ENCODE data around the gene PSMC3.

Gene PSMC3

DNA sequence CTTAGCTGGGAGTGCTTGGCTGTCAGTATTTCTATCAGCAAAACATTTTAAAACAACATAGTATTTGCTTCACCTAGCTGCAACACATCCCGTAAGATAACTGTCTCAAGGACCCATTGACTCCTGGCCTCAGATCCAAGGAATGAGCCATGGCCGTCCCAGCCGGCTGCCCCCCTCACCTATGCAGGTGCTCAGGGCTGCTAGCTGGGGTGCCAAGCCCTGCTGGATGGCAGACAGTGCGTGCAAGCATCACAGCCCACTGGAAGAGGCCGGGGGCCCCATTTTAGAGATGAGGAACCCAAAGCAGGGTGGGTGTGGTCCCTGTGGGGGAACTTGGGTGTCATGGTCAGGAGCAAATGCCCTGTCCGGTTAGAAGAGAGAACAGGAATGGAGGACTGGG is 8.5 kb downstream of the PSMC3 start:
- no peak overlapping the region for H2BK12ac ChIP-seq (ENCODE audit: low read length)
- no peaks in the 10 kb centered on the region for H3K4me1 ChIP-seq (ENCODE audit: control insufficient read depth in 2 of 2, insufficient read depth in 1 of 2, low read depth in 1 of 2, low read length in 2 of 2)
- peaks cover 53 to 87% of the 10 kb centered on the region in 2 donors for H3K36me3 ChIP-seq (replicated peaks in 1 of 2; ENCODE audit: control insufficient read depth in 2 of 2, insufficient read depth in 2 of 2, low read length in 2 of 2)
- H3K9ac ChIP-seq (ENCODE audit: low read depth, low read length, poor library complexity), result no peak overlapping the region
- no peaks in the 10 kb centered on the region for H3K9me3 ChIP-seq (replicated peaks in 1 of 2; ENCODE audit: control insufficient read depth in 2 of 2, insufficient read depth in 1 of 2, low read depth in 1 of 2, low read length in 2 of 2)
- no peak overlapping the region for H3K23ac ChIP-seq (ENCODE audit: low read depth, low read length, poor library complexity)
- H2AFZ ChIP-seq (ENCODE audit: low read length), result no peak overlapping the region
- peak overlapping the region; percentile 72 for H4K8ac ChIP-seq (ENCODE audit: low read depth, low read length)
- no peak for DNase-seq (ENCODE audit: low spot score)
- H3K4me2 ChIP-seq (ENCODE audit: insufficient read depth, low read length, poor library complexity, severe bottlenecking), result no peak overlapping the region
- H3K27ac ChIP-seq (replicated peaks; ENCODE audit: low read length), result no peak overlapping the region
- no peak overlapping the region for H2AK5ac ChIP-seq (ENCODE audit: low read depth, low read length)
- no peak overlapping the region for H2BK120ac ChIP-seq (ENCODE audit: low read depth, low read length)
- H3K4me3 ChIP-seq (ENCODE audit: low read length in 2 of 2), result no peak overlapping the region
- WGBS, 2 donors (ENCODE audit: extremely low coverage in 2 of 2, insufficient read length in 2 of 2, insufficient replicate concordance in 1 of 2), result no CpG with 5 or more reads among the region's 6 CpGs
- no peak overlapping the region for H3K14ac ChIP-seq (ENCODE audit: low read length)
- no peak overlapping the region for H3K18ac ChIP-seq (ENCODE audit: low read length)
- H2BK15ac ChIP-seq (ENCODE audit: low read length), result no peak overlapping the region
- H4K91ac ChIP-seq (ENCODE audit: low read depth, low read length, poor library complexity), result no peak overlapping the region
- H3K4ac ChIP-seq (ENCODE audit: low read length), result no peak overlapping the region
- H2BK5ac ChIP-seq (ENCODE audit: low read length), result no peak overlapping the region
- peaks cover 4% of the 10 kb centered on the region for H3K79me1 ChIP-seq (ENCODE audit: low read depth, low read length)
- H3K27me3 ChIP-seq (ENCODE audit: control insufficient read depth in 3 of 3, insufficient read depth in 3 of 3, low read depth in 1 of 3, low read length in 3 of 3), result no peaks in the 10 kb centered on the region

DNA sequence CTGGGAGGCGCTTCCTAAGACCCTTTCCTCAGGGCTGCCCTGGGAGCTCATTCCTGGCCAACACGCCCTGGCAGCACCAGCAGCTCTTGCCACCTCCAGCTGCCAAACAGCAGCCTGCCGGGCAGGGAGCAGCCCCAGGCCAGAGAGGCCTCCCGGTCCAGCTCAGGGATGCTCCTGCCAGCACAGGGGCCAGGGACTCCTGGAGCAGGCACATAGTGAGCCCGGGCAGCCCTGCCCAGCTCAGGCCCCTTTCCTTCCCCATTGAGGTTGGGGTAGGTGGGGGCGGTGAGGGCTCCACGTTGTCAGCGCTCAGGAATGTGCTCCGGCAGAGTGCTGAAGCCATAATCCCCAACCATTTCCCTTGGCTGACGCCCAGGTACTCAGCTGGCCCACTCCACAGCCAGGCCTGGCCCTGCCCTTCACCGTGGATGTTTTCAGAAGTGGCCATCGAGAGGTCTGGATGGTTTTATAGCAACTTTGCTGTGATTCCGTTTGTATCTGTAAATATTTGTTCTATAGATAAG is 10.2 kb downstream of the PSMC3 start:
- Histone ChIP-seq H3K27me3 (ENCODE audit: control insufficient read depth in 3 of 3, insufficient read depth in 3 of 3, low read depth in 1 of 3, low read length in 3 of 3) (no peaks in the 10 kb centered on the region), H3K4me1 (ENCODE audit: control insufficient read depth in 2 of 2, insufficient read depth in 1 of 2, low read depth in 1 of 2, low read length in 2 of 2) (no peaks in the 10 kb centered on the region), H3K23ac (ENCODE audit: low read depth, low read length, poor library complexity) (peak overlapping the region; percentile 97), H4K8ac (ENCODE audit: low read depth, low read length) (peak overlapping the region; percentile 48), H3K79me1 (ENCODE audit: low read depth, low read length) (peaks cover 4% of the 10 kb centered on the region), H3K14ac (ENCODE audit: low read length) (peak overlapping the region; percentile 56), H3K9ac (ENCODE audit: low read depth, low read length, poor library complexity) (peak overlapping the region; percentile 50), H2BK12ac (ENCODE audit: low read length) (no peak overlapping the region), H3K27ac (replicated peaks; ENCODE audit: low read length) (peak overlapping the region; percentile 46), H4K91ac (ENCODE audit: low read depth, low read length, poor library complexity) (peak overlapping the region; percentile 53), H3K18ac (ENCODE audit: low read length) (peak overlapping the region; percentile 71), H2BK120ac (ENCODE audit: low read depth, low read length) (no peak overlapping the region), H2BK15ac (ENCODE audit: low read length) (no peak overlapping the region), H3K4me2 (ENCODE audit: insufficient read depth, low read length, poor library complexity, severe bottlenecking) (no peak overlapping the region), H3K4ac (ENCODE audit: low read length) (no peak overlapping the region), H2AK5ac (ENCODE audit: low read depth, low read length) (no peak overlapping the region), H3K36me3 (replicated peaks in 1 of 2; ENCODE audit: control insufficient read depth in 2 of 2, insufficient read depth in 2 of 2, low read length in 2 of 2) (peaks cover 44 to 81% of the 10 kb centered on the region in 2 donors), H3K4me3 (ENCODE audit: low read length in 2 of 2) (no peak overlapping the region), H2BK5ac (ENCODE audit: low read length) (peak overlapping the region; percentile 19), H3K9me3 (replicated peaks in 1 of 2; ENCODE audit: control insufficient read depth in 2 of 2, insufficient read depth in 1 of 2, low read depth in 1 of 2, low read length in 2 of 2) (no peaks in the 10 kb centered on the region), H2AFZ (ENCODE audit: low read length) (no peak overlapping the region)
- no CpG with 5 or more reads among the region's 13 CpGs for WGBS, 2 donors (ENCODE audit: extremely low coverage in 2 of 2, insufficient read length in 2 of 2, insufficient replicate concordance in 1 of 2)
- DNase-seq (ENCODE audit: low spot score), result no peak

DNA sequence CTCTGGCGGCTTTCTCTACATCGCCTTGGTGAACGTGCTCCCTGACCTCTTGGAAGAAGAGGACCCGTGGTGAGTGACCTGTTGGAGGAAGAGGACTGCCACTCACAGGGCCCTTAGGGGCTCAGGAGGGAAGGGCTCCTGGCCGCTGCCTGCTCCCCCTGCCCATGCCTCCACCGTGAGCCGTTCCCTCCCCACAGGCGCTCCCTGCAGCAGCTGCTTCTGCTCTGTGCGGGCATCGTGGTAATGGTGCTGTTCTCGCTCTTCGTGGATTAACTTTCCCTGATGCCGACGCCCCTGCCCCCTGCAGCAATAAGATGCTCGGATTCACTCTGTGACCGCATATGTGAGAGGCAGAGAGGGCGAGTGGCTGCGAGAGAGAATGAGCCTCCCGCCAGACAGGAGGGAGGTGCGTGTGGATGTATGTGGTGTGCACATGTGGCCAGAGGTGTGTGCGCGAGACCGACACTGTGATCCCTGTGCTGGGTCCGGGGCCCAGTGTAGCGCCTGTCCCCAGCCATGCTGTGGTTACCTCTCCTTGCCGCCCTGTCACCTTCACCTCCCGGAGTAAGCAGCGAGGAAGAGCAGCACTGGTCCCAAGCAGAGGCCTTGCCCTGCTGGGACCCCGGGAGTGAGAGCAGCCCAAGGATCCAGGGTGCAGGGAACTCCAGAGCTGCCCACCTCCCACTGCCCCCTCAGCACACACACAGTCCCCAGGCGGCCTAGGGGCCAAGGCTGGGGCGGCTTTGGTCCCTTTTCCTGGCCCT is 11.0 kb downstream of the PSMC3 start:
- Histone ChIP-seq H3K4me2 (ENCODE audit: insufficient read depth, low read length, poor library complexity, severe bottlenecking) (no peak overlapping the region), H3K14ac (ENCODE audit: low read length) (no peak overlapping the region), H2BK5ac (ENCODE audit: low read length) (peak overlapping the region; percentile 54), H3K79me1 (ENCODE audit: low read depth, low read length) (peaks cover 4% of the 10 kb centered on the region), H3K23ac (ENCODE audit: low read depth, low read length, poor library complexity) (peak overlapping the region; percentile 97), H3K4me1 (ENCODE audit: control insufficient read depth in 2 of 2, insufficient read depth in 1 of 2, low read depth in 1 of 2, low read length in 2 of 2) (no peaks in the 10 kb centered on the region), H3K36me3 (replicated peaks in 1 of 2; ENCODE audit: control insufficient read depth in 2 of 2, insufficient read depth in 2 of 2, low read length in 2 of 2) (peaks cover 40 to 76% of the 10 kb centered on the region in 2 donors), H3K27me3 (ENCODE audit: control insufficient read depth in 3 of 3, insufficient read depth in 3 of 3, low read depth in 1 of 3, low read length in 3 of 3) (no peaks in the 10 kb centered on the region), H2AFZ (ENCODE audit: low read length) (no peak overlapping the region), H3K18ac (ENCODE audit: low read length) (no peak overlapping the region), H3K9ac (ENCODE audit: low read depth, low read length, poor library complexity) (no peak overlapping the region), H4K8ac (ENCODE audit: low read depth, low read length) (peak overlapping the region; percentile 48), H4K91ac (ENCODE audit: low read depth, low read length, poor library complexity) (peak overlapping the region; percentile 53), H2AK5ac (ENCODE audit: low read depth, low read length) (no peak overlapping the region), H3K9me3 (replicated peaks in 1 of 2; ENCODE audit: control insufficient read depth in 2 of 2, insufficient read depth in 1 of 2, low read depth in 1 of 2, low read length in 2 of 2) (no peaks in the 10 kb centered on the region), H2BK120ac (ENCODE audit: low read depth, low read length) (no peak overlapping the region), H3K4ac (ENCODE audit: low read length) (no peak overlapping the region), H3K27ac (replicated peaks; ENCODE audit: low read length) (no peak overlapping the region), H3K4me3 (ENCODE audit: low read length in 2 of 2) (no peak overlapping the region), H2BK12ac (ENCODE audit: low read length) (peak overlapping the region; percentile 58), H2BK15ac (ENCODE audit: low read length) (no peak overlapping the region)
- WGBS, 2 donors (ENCODE audit: extremely low coverage in 2 of 2, insufficient read length in 2 of 2, insufficient replicate concordance in 1 of 2), result no CpG with 5 or more reads among the region's 31 CpGs
- no peak for DNase-seq (ENCODE audit: low spot score)

DNA sequence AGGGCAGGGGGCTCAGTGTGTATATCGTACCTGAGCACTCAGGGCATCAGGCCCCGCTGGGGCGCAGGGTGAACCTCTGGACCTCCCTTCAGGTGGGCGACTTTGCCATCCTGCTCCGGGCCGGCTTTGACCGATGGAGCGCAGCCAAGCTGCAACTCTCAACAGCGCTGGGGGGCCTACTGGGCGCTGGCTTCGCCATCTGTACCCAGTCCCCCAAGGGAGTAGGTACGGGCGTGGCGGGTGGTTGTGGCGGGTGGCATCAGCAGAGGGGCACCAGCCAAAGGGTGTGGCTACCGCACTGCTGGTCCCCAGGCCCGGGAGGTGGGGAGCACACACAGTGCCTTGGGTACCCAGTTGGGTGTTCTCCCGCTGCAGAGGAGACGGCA is 11.6 kb downstream of the PSMC3 start:
- H3K4ac ChIP-seq (ENCODE audit: low read length), result no peak overlapping the region
- H2AFZ ChIP-seq (ENCODE audit: low read length), result no peak overlapping the region
- no peak overlapping the region for H2BK15ac ChIP-seq (ENCODE audit: low read length)
- no peak overlapping the region for H3K27ac ChIP-seq (replicated peaks; ENCODE audit: low read length)
- H3K4me2 ChIP-seq (ENCODE audit: insufficient read depth, low read length, poor library complexity, severe bottlenecking), result no peak overlapping the region
- no peak overlapping the region for H2AK5ac ChIP-seq (ENCODE audit: low read depth, low read length)
- no peaks in the 10 kb centered on the region for H3K4me1 ChIP-seq (ENCODE audit: control insufficient read depth in 2 of 2, insufficient read depth in 1 of 2, low read depth in 1 of 2, low read length in 2 of 2)
- H3K27me3 ChIP-seq (ENCODE audit: control insufficient read depth in 3 of 3, insufficient read depth in 3 of 3, low read depth in 1 of 3, low read length in 3 of 3), result no peaks in the 10 kb centered on the region
- H2BK12ac ChIP-seq (ENCODE audit: low read length), result no peak overlapping the region
- no peak overlapping the region for H4K8ac ChIP-seq (ENCODE audit: low read depth, low read length)
- H3K36me3 ChIP-seq (replicated peaks in 1 of 2; ENCODE audit: control insufficient read depth in 2 of 2, insufficient read depth in 2 of 2, low read length in 2 of 2), result peaks cover 34 to 70% of the 10 kb centered on the region in 2 donors
- H3K18ac ChIP-seq (ENCODE audit: low read length), result no peak overlapping the region
- no peak overlapping the region for H3K4me3 ChIP-seq (ENCODE audit: low read length in 2 of 2)
- H3K14ac ChIP-seq (ENCODE audit: low read length), result no peak overlapping the region
- H2BK120ac ChIP-seq (ENCODE audit: low read depth, low read length), result no peak overlapping the region
- no peak overlapping the region for H3K9ac ChIP-seq (ENCODE audit: low read depth, low read length, poor library complexity)
- H4K91ac ChIP-seq (ENCODE audit: low read depth, low read length, poor library complexity), result no peak overlapping the region
- H3K79me1 ChIP-seq (ENCODE audit: low read depth, low read length), result peaks cover 1% of the 10 kb centered on the region
- no CpG with 5 or more reads among the region's 19 CpGs for WGBS, 2 donors (ENCODE audit: extremely low coverage in 2 of 2, insufficient read length in 2 of 2, insufficient replicate concordance in 1 of 2)
- no peaks in the 10 kb centered on the region for H3K9me3 ChIP-seq (replicated peaks in 1 of 2; ENCODE audit: control insufficient read depth in 2 of 2, insufficient read depth in 1 of 2, low read depth in 1 of 2, low read length in 2 of 2)
- no peak for DNase-seq (ENCODE audit: low spot score)
- H2BK5ac ChIP-seq (ENCODE audit: low read length), result peak overlapping the region; percentile 54
- H3K23ac ChIP-seq (ENCODE audit: low read depth, low read length, poor library complexity), result no peak overlapping the region
